Adrenal gland (tissue), 5 donors: Measurements from ENCODE around the gene SLC25A1.

Experiments
- POLR2A ChIP-seq, 2 donors: fragments of 450-650 bp; IDR thresholded peaks; one replicate each; pipeline ENCODE4 v1.6.1; 2017; ENCODE audit warnings: antibody characterized with exemption in 2 of 2, mild to moderate bottlenecking in 2 of 2, moderate library complexity in 1 of 2
- TF ChIP-seq, protein P1 (sequence below), 6 experiments: fragments of 450-650 bp in 4 of 6; fragments of 200-600 bp in 2 of 6; sonication (generic) in 1 of 6; IDR thresholded peaks; 1 replicate in 5 of 6; 2 replicates in 1 of 6; pipeline versions ENCODE4 v1.5.1 to v1.8.0; 2016 to 2021; ENCODE audit warnings: antibody characterized with exemption in 6 of 6, mild to moderate bottlenecking in 2 of 6, moderate library complexity in 1 of 6
- donor health status: DM: no; HTN: no; CAD: no.

DNA sequence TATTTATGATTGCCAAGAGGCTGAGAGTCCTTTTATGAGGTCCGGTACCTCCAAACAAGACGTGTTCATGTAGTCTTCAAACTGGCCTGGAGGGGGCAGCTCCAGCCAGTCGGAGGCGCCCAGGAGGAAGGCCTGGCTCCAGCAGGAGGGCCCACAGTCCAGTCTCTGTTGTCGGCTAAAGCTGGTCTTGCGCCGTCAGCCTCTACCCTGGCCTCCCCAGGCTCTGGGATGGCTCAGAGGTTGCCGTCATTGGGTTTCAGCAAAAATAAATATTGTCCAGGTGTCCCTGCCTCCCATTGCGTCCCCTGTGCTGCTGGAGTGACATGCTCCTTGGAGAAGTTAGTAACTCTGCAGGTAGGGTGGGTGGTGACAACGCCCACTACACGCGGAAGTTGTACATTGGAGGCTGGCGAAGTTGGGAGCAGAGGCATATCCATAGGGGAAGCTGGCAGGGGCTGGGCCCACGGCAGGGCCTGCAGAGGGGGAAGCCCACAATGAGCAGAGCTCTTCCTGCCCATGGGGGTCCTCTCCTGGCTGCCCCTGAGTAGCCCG lies 1.0 kb upstream of the SLC25A1 start:
- TF ChIP-seq, protein P1, sequence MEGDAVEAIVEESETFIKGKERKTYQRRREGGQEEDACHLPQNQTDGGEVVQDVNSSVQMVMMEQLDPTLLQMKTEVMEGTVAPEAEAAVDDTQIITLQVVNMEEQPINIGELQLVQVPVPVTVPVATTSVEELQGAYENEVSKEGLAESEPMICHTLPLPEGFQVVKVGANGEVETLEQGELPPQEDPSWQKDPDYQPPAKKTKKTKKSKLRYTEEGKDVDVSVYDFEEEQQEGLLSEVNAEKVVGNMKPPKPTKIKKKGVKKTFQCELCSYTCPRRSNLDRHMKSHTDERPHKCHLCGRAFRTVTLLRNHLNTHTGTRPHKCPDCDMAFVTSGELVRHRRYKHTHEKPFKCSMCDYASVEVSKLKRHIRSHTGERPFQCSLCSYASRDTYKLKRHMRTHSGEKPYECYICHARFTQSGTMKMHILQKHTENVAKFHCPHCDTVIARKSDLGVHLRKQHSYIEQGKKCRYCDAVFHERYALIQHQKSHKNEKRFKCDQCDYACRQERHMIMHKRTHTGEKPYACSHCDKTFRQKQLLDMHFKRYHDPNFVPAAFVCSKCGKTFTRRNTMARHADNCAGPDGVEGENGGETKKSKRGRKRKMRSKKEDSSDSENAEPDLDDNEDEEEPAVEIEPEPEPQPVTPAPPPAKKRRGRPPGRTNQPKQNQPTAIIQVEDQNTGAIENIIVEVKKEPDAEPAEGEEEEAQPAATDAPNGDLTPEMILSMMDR (IDR thresholded peaks at IDR 0.05), result peak; percentile 58 to 82 (median 76)
- no peak for TF ChIP-seq POLR2A (IDR thresholded peaks at IDR 0.05)
